GM20000 (cell line): Measurements from ENCODE around the gene METTL16.
"Not testable (repeated sequence)": the region's sequence is repeated elsewhere in the genome, so short reads cannot be mapped to it uniquely, and the experiment has no call there.

Source experiments
- DNase-seq: peaks from one replicate; pipeline ENCODE4 v3.0.0; 2012; ENCODE audit warnings: low spot score
- CTCF ChIP-seq: IDR thresholded peaks from 2 replicates; pipeline ENCODE4 v1.5.1; 2012; ENCODE audit warnings: mild to moderate bottlenecking, control low read depth; ENCODE audit errors: extremely low read depth, missing control alignments

Gene METTL16

GRCh38 chr17:2511138-2511461, 588 bp downstream of the METTL16 start:
- no peak for DNase-seq
- no peak for TF ChIP-seq CTCF

- TF ChIP-seq CTCF, result no peak
- no peak for DNase-seq
Observed at GRCh38 chr17:2510559-2510958, 1.1 kb downstream of the METTL16 start.

GRCh38 chr17:2508035-2508434, 3.7 kb downstream of the METTL16 start:
- no peak for DNase-seq
- TF ChIP-seq CTCF, result no peak

- DNase-seq, result not testable (repeated sequence)
Observed at GRCh38 chr17:2507015-2507414, 4.7 kb downstream of the METTL16 start.

GRCh38 chr17:2503627-2504026, 8.1 kb downstream of the METTL16 start:
- no peak for DNase-seq
- TF ChIP-seq CTCF, result no peak

GRCh38 chr17:2502871-2503580, 8.7 kb downstream of the METTL16 start:
- no peak for TF ChIP-seq CTCF
- no peak for DNase-seq

GRCh38 chr17:2500446-2500845, 11.2 kb downstream of the METTL16 start:
- TF ChIP-seq CTCF, result no peak
- DNase-seq, result no peak

- DNase-seq, result not testable (repeated sequence)
Observed at GRCh38 chr17:2489286-2489685, 22.4 kb downstream of the METTL16 start.
